ENCODE results near the gene COG3.
A peak's percentile ranks its signal among the peaks of the same experiment; 100 is the strongest.

COG3 gene

GRCh38 chr13:45508776-45509175 lies 44.0 kb downstream of the COG3 start:
- H3K4me1 ChIP-seq (ENCODE audit: control insufficient read depth in 1 of 2, insufficient read depth in 1 of 2, low read depth in 1 of 2, low read length in 1 of 2) = peaks cover 11 to 14% of the 10 kb centered on the region in 2 experiments
- no peak for TF ChIP-seq CTCF (IDR thresholded peaks at IDR 0.05)

GRCh38 chr13:45510672-45511071 lies 45.9 kb downstream of the COG3 start:
- no peak overlapping the region for H3K4me3 ChIP-seq (ENCODE audit: low read depth in 1 of 2, low read length in 1 of 2)
- no peaks in the 10 kb centered on the region for H3K9me3 ChIP-seq
- no peak overlapping the region for H3K27ac ChIP-seq
- TF ChIP-seq CTCF (IDR thresholded peaks at IDR 0.05) = no peak
- no peaks in the 10 kb centered on the region for H3K27me3 ChIP-seq
- peaks cover 57% of the 10 kb centered on the region for H3K36me3 ChIP-seq
- H3K4me1 ChIP-seq (ENCODE audit: control insufficient read depth in 1 of 2, insufficient read depth in 1 of 2, low read depth in 1 of 2, low read length in 1 of 2) = peaks cover 11 to 14% of the 10 kb centered on the region in 2 experiments

More at GRCh38 chr13:45508776-45509175, 44.0 kb downstream of the COG3 start:
- H3K27me3 ChIP-seq = no peaks in the 10 kb centered on the region
- H3K36me3 ChIP-seq = peaks cover 64% of the 10 kb centered on the region
- peak overlapping the region; percentile 16 to 28 for H3K4me3 ChIP-seq (ENCODE audit: low read depth in 1 of 2, low read length in 1 of 2)
- H3K27ac ChIP-seq = peak overlapping the region; percentile 83
- no peaks in the 10 kb centered on the region for H3K9me3 ChIP-seq

GRCh38 chr13:45511310-45512097 lies 46.8 kb downstream of the COG3 start:
- peaks cover 57% of the 10 kb centered on the region for H3K36me3 ChIP-seq
- no peak overlapping the region for H3K27ac ChIP-seq
- peak; percentile 77 for TF ChIP-seq CTCF (IDR thresholded peaks at IDR 0.05)
- H3K27me3 ChIP-seq = no peaks in the 10 kb centered on the region
- H3K4me1 ChIP-seq (ENCODE audit: control insufficient read depth in 1 of 2, insufficient read depth in 1 of 2, low read depth in 1 of 2, low read length in 1 of 2) = peaks cover 11 to 14% of the 10 kb centered on the region in 2 experiments
- no peaks in the 10 kb centered on the region for H3K9me3 ChIP-seq
- no peak overlapping the region for H3K4me3 ChIP-seq (ENCODE audit: low read depth in 1 of 2, low read length in 1 of 2)

- H3K36me3 ChIP-seq = peaks cover 58% of the 10 kb centered on the region
- H3K27ac ChIP-seq = no peak overlapping the region
- no peak overlapping the region for H3K4me3 ChIP-seq (ENCODE audit: low read depth in 1 of 2, low read length in 1 of 2)
- H3K4me1 ChIP-seq (ENCODE audit: control insufficient read depth in 1 of 2, insufficient read depth in 1 of 2, low read depth in 1 of 2, low read length in 1 of 2) = peaks cover 11 to 14% of the 10 kb centered on the region in 2 experiments
- H3K27me3 ChIP-seq = no peaks in the 10 kb centered on the region
- H3K9me3 ChIP-seq = no peaks in the 10 kb centered on the region
- TF ChIP-seq CTCF (IDR thresholded peaks at IDR 0.05) = no peak
Measured at GRCh38 chr13:45512098-45512496, 47.4 kb downstream of the COG3 start.

- H3K27ac ChIP-seq = no peak overlapping the region
Measured at GRCh38 chr13:45516757-45517156, 52.0 kb downstream of the COG3 start.

More at GRCh38 chr13:45516757-45517156, 52.0 kb downstream of the COG3 start:
- no peaks in the 10 kb centered on the region for H3K9me3 ChIP-seq
- no peaks in the 10 kb centered on the region for H3K4me1 ChIP-seq (ENCODE audit: control insufficient read depth in 1 of 2, insufficient read depth in 1 of 2, low read depth in 1 of 2, low read length in 1 of 2)
- H3K27me3 ChIP-seq = no peaks in the 10 kb centered on the region
- no peak for TF ChIP-seq CTCF (IDR thresholded peaks at IDR 0.05)
- H3K4me3 ChIP-seq (ENCODE audit: low read depth in 1 of 2, low read length in 1 of 2) = no peak overlapping the region
- H3K36me3 ChIP-seq = peaks cover 76% of the 10 kb centered on the region
